ENCODE results near the gene ZNF660. TPM values are rescaled to one million over a fixed set of nuclear protein-coding genes. Genes with fewer than 3 reads are reported as not detected.

Gene ZNF660
- total and polyA plus RNA-seq, 10 of the 15 experiments (the other 5 are each of a cell fraction or from before 2014, with no cell fraction given) = 0.62 to 2.6 (median 1.7) TPM

GRCh38 chr3:44648564-44649229, 63.9 kb downstream of the ZNF660 start, which contains the start of gene ZNF35:
Gene ZNF35, plus strand, starts transcription at chr3:44648732. Its CDS starts 2,336 bp downstream, at chr3:44651068.
- Histone ChIP-seq H3K4me1 (ENCODE audit: control insufficient read depth, insufficient read depth, low read length) (no peaks in the 10 kb centered on the region), H3K27ac (ENCODE audit: control insufficient read depth, insufficient read depth) (peak within 1 kb of the TSS; percentile 64), H3K4me3 (peak within 1 kb of the TSS; percentile 92), H2AFZ (ENCODE audit: control insufficient read depth, low read depth, low read length) (peak within 1 kb of the TSS; percentile 87), H4K20me1 (ENCODE audit: control insufficient read depth, insufficient read depth) (no peaks in the 10 kb centered on the region), H3K9me3 (replicated peaks; ENCODE audit: control insufficient read depth, insufficient read depth, low read length) (peaks cover 5% of the 10 kb centered on the region; the same call in 2 of the 3 replicates), H3K9ac (ENCODE audit: control insufficient read depth, insufficient read depth, low read length) (peak within 1 kb of the TSS; percentile 68), H3K27me3 (replicated peaks in 1 of 2; ENCODE audit: control insufficient read depth in 2 of 2, insufficient read depth in 2 of 2, low read length in 1 of 2) (no peaks in the 10 kb centered on the region), H3K4me2 (ENCODE audit: control insufficient read depth, insufficient read depth) (peak within 1 kb of the TSS; percentile 82), H3K79me2 (ENCODE audit: control insufficient read depth, insufficient read depth, low read length) (peaks cover 12% of the 10 kb centered on the region), H3K36me3 (ENCODE audit: control insufficient read depth in 2 of 2, insufficient read depth in 2 of 2, low read length in 1 of 2) (peaks cover 4 to 13% of the 10 kb centered on the region in 2 experiments; a peak in 3 of 4 replicates)
- ChIA-PET POLR2A (interaction anchor here (1.1 kb wide), 2 partner anchors 14 to 23 kb away, joined by 3 to 5 read pairs; no protein-coding TSS in a partner anchor), RAD21 (ENCODE audit: unreplicated experiment) (interaction anchor here (0.6 kb wide), 1 partner anchor 25 kb away, joined by 3 read pairs; no protein-coding TSS in a partner anchor), SMC1A (ENCODE audit: uncharacterized antibody, unreplicated experiment) (interaction anchor here (1.0 to 4.3 kb wide), 3 partner anchors 9 to 24 kb away, joined by 3 to 16 read pairs (median 5); partner anchors contain the start of gene ZNF197), CTCF (interaction anchor here (0.7 to 4.0 kb wide), 2 partner anchors 20 to 23 kb away, joined by 3 to 16 read pairs; partner anchors contain the start of gene ZNF197)
- TSS peak; percentile 70 for BruUV-seq (replicated peaks)
- intact Hi-C loops (cut with micrococcal nuclease; ENCODE audit: unreplicated experiment) = loop anchor here (1.0 to 10.0 kb wide), 3 partner anchors 24 to 116 kb away; partner anchors contain the start of genes KIAA1143 and KIF15
- DNase-seq (ENCODE audit: low read depth, low spot score) (peak; percentile 41), FAIRE-seq (peak; percentile 92), ATAC-seq (peak; percentile 98)
- in situ Hi-C loops (cut with MboI) = no loop called here
- 1% methylated on average over 37 of the region's 37 CpGs for WGBS (ENCODE audit: insufficient coverage, insufficient replicate concordance, low lambda C conversion rate, missing lambda C conversion rate)
- TF ChIP-seq YY1 (IDR thresholded peaks at IDR 0.05; ENCODE audit: low read depth, low read length) (peak; percentile 87), POU2F2 (IDR thresholded peaks at IDR 0.05; ENCODE audit: borderline replicate concordance, low read depth, low read length) (peak; percentile 7; the same call in 1 of the 3 replicates), FOXK2 (IDR thresholded peaks at IDR 0.05) (no peak), BRCA1 (IDR thresholded peaks at IDR 0.05; ENCODE audit: low read depth, low read length) (no peak), TARDBP (IDR thresholded peaks at IDR 0.05; ENCODE audit: borderline replicate concordance) (no peak), SRF (IDR thresholded peaks at IDR 0.05; ENCODE audit: low read depth in 2 of 2, low read length in 2 of 2) (peak; percentile 87 to 89), RUNX3 (IDR thresholded peaks at IDR 0.05; ENCODE audit: low read length) (peak; percentile 22; the same call in 1 of the 2 replicates), ZBED1 (IDR thresholded peaks at IDR 0.05; ENCODE audit: borderline replicate concordance) (no peak), TAF1 (IDR thresholded peaks at IDR 0.05; ENCODE audit: borderline replicate concordance, low read depth, low read length) (peak; percentile 97), POLR2A (IDR thresholded peaks at IDR 0.05; ENCODE audit: low read depth, low read length) (peak; percentile 89), CREB1 (IDR thresholded peaks at IDR 0.05; ENCODE audit: low read depth) (0 out of 2 replicates have a peak, but pooled peaks have one; percentile 56), BACH1 (IDR thresholded peaks at IDR 0.05; ENCODE audit: borderline replicate concordance) (peak; percentile 25; the same call in 1 of the 2 replicates), TCF12 (IDR thresholded peaks at IDR 0.05; ENCODE audit: low read depth, low read length) (0 out of 2 replicates have a peak, but pooled peaks have one; percentile 7), CREM (IDR thresholded peaks at IDR 0.05; ENCODE audit: low read depth) (no peak; the same call in 1 of the 2 replicates), MXI1 (IDR thresholded peaks at IDR 0.05; ENCODE audit: low read depth, low read length) (peak; percentile 50; the same call in 1 of the 2 replicates), ATF7 (IDR thresholded peaks at IDR 0.05; ENCODE audit: low read depth) (no peak), POLR2AphosphoS2 (IDR thresholded peaks at IDR 0.05; ENCODE audit: low read depth, low read length) (peak; percentile 84; the same call in 1 of the 2 replicates), EGR1 (IDR thresholded peaks at IDR 0.05; ENCODE audit: borderline replicate concordance in 1 of 2, low read depth in 2 of 2, low read length in 2 of 2) (peak; percentile 21 to 71), RBBP5 (conservative IDR thresholded peaks at IDR 0.05) (no peak), POLR2AphosphoS5 (IDR thresholded peaks at IDR 0.05; ENCODE audit: low read length) (peak; percentile 83), SREBF2 (IDR thresholded peaks at IDR 0.05; ENCODE audit: low read length) (0 out of 2 replicates have a peak, but pooled peaks have one; percentile 22)
- TF ChIP-seq, protein P1, sequence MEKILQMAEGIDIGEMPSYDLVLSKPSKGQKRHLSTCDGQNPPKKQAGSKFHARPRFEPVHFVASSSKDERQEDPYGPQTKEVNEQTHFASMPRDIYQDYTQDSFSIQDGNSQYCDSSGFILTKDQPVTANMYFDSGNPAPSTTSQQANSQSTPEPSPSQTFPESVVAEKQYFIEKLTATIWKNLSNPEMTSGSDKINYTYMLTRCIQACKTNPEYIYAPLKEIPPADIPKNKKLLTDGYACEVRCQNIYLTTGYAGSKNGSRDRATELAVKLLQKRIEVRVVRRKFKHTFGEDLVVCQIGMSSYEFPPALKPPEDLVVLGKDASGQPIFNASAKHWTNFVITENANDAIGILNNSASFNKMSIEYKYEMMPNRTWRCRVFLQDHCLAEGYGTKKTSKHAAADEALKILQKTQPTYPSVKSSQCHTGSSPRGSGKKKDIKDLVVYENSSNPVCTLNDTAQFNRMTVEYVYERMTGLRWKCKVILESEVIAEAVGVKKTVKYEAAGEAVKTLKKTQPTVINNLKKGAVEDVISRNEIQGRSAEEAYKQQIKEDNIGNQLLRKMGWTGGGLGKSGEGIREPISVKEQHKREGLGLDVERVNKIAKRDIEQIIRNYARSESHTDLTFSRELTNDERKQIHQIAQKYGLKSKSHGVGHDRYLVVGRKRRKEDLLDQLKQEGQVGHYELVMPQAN (conservative IDR thresholded peaks at IDR 0.05) = peak; percentile 82
